Smooth muscle cell of the pulmonary artery (primary cell): Measurements from ENCODE around the gene EBP. TPM values are rescaled to one million over a fixed set of nuclear protein-coding genes. Genes with fewer than 3 reads are reported as not detected.

ENCODE experiments used
- total RNA-seq: library from RNA; depleted of rRNA; stranded (reverse); fragments of >200 nt; gene quantifications from 2 replicates; pipeline ENCODE4 v1.2.3, GENCODE V29; 2014

Gene EBP
- total RNA-seq: 19.4 and 23.3 TPM in 2 replicates

DNA sequence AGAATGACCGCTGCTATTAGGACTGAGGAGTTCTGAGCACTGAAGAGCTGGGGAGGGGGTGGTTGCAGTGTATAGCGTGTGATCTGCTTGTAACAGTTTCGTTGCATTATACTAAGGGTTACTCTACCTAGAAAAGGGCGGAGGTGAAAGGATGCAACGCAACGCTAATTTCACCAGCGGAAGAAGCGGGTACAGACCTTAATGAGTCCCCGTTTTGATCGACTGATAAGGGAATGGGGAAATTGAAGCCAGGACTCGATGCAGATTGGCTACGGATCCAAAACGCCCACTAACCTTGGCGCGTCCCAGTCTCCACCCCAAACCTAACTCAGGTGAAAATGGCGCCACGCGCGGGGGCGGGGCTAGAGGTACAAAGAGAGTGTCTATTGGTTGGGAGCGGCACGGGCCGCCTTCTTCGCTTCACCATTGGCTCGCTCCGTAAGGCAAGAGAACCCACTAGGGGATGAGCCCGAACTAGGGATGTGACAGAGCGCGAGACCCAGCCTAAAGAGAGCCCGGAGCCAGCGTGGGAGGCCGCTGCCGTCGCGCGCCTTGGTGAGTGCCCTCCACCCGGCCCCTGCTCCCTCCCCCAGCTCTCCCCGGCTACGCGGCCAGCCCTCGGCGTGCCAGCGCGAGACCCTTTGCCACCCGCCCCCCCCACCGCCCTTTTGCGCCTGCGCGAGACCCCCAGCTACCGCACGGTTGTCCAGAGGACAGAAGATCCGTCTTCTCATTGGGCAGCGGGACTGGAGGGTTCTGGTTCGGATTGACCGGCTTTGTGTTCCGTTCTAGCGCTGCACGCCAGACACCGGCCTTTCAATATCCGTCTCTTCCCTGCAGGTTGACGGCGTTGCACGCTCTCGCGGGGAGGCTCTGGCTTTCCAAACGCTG is at the start of gene EBP:
EBP (plus strand) TSS at position 456 of the 891 bp plus-strand sequence. CDS start 1,964 bp downstream, outside the sequence.

GRCh38 chrX:48475774-48476577 is 45.6 kb upstream of the EBP start, which contains the start of gene FTSJ1:
Gene FTSJ1 (plus strand): TSS chrX:48476199. CDS start chrX:48478048, 1,849 bp downstream.

GRCh38 chrX:48508400-48509244 is 13.0 kb upstream of the EBP start, which contains the start of gene PORCN:
Gene PORCN (plus strand): TSS chrX:48508992. CDS start chrX:48509821, 829 bp downstream.

DNA sequence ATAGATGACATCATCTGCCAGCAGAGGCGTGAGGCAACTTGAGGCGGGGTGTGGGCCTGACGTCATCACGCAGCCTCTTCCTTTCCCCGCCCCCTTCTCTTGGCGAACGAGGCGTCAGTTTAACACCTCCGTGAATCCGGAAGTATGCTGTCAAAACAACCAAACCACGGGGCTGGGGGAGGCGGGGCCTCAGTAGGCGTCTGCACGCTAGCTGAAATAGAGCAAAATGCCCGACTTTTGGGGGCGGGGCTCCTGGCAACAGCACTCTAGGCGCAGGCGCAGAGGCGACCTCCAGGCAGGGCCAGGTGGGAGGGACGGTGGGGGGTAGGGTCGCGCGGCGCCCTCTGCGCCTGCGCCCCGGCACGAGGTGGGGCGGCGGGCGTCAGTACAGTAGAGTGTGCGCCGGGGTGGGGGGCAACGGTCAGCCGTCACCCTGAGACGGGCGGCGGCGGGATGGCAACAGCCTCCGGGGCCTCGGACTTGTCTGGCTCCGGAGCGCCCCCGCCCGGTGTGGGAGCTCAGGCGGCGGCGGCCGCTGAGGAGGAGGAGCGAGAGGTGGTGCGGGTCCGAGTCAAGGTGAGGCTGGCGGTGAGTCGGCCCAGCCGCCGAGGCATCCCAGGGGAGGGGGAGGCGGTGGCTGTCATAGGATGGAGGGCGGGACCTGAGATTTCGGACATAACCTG is 17.9 kb downstream of the EBP start, which contains the start of gene TBC1D25:
TBC1D25 (plus strand) TSS at position 370 of the 683 bp plus-strand sequence; CDS start at position 454, 84 bp downstream.

DNA sequence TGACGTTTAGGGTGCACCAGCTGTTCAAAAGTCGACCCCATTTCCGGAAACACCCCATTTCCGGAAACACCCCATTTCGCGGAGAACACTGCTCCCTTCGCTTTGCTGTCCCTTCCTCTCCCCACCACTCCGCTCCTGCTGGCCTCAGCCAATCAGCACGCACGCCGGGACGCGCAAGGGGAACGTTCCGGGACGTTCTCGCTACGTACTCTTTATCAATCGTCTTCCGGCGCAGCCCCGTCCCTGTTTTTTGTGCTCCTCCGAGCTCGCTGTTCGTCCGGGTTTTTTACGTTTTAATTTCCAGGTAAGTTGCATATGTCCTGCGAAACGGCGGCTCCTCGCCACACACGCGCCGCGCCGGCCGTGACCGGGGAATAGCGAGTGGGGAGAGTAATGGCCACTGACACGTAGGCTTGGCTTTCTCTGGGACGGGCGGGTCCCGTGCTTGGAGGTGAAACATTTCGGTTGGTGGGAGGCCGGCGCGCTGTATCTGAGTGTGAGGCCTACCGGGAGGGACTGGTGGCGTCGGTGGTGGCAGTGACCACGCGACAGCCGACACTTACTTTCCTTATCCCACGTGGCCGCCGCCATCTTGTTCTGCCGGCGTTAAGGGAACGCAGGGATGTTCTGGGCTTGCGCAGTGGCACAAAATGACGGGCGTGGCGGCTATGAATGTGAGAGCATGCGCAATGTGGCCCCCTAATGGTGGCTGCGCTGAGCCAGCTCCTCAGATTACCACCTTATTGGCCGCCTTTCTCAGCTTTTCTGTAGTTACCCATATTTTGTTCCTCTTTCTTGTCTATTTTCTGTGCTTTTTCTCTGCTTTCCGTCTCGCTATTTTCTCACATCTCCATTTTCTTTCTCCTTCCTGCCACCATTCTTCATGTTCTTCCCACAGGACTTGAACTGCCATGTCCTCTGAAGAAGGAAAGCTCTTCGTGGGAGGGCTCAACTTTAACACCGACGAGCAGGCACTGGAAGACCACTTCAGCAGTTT is 53.0 kb downstream of the EBP start, which contains the start of gene RBM3:
RBM3 (plus strand) TSS at position 215 of the 997 bp plus-strand sequence; CDS start at position 912, 697 bp downstream.

Other genes with a start within 250 kb of the EBP start
- not detected in 2 replicates for gene SSX3, start 165.1 kb upstream of the EBP start, total RNA-seq
- gene SSX4, start 138.3 kb upstream of the EBP start, total RNA-seq: not detected in 2 replicates
- gene SSX4B, start 109.8 kb upstream of the EBP start, total RNA-seq: not detected in 2 replicates
- gene SLC38A5, start 51.5 kb upstream of the EBP start, total RNA-seq: 106 and 110 TPM in 2 replicates
- gene FTSJ1, start 45.6 kb upstream of the EBP start, total RNA-seq: 50.7 and 50.8 TPM in 2 replicates
- gene PORCN, start 12.8 kb upstream of the EBP start, total RNA-seq: 15.6 and 21.8 TPM in 2 replicates
- gene TBC1D25, start 17.9 kb downstream of the EBP start, total RNA-seq: 9.8 and 11.5 TPM in 2 replicates
- 40.5 and 60.7 TPM in 2 replicates for gene RBM3, start 52.7 kb downstream of the EBP start, total RNA-seq
- gene WDR13, start 75.7 kb downstream of the EBP start, total RNA-seq: 117 and 134 TPM in 2 replicates
- 0.13 TPM in 2 replicates for gene WAS, start 162.0 kb downstream of the EBP start, total RNA-seq
- gene SUV39H1, start 174.9 kb downstream of the EBP start, total RNA-seq: 2.3 and 2.9 TPM in 2 replicates
- not detected in 2 replicates for gene GLOD5, start 239.9 kb downstream of the EBP start, total RNA-seq